ENCODE results near the gene MALT1.

DNA sequence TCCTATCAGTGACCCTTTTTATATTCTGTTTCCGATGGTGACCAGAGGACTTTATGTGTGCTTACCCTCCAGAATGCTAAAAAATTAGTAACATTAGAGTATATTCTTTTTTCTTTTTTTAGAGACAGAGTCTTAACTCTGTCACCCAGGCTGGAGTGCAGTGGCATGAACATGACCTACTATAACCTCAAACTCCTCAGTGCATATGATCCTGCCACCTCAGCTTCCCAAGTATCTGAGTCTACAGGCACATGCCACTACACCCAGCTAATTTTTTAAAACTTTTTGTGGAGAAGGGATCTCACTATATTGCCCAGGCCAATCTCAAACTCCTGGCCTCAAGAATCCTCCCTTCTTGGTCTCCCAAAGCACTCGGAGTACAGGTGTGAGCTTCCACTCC lies 74.6 kb downstream of the MALT1 start:
- TF ChIP-seq, protein P1, sequence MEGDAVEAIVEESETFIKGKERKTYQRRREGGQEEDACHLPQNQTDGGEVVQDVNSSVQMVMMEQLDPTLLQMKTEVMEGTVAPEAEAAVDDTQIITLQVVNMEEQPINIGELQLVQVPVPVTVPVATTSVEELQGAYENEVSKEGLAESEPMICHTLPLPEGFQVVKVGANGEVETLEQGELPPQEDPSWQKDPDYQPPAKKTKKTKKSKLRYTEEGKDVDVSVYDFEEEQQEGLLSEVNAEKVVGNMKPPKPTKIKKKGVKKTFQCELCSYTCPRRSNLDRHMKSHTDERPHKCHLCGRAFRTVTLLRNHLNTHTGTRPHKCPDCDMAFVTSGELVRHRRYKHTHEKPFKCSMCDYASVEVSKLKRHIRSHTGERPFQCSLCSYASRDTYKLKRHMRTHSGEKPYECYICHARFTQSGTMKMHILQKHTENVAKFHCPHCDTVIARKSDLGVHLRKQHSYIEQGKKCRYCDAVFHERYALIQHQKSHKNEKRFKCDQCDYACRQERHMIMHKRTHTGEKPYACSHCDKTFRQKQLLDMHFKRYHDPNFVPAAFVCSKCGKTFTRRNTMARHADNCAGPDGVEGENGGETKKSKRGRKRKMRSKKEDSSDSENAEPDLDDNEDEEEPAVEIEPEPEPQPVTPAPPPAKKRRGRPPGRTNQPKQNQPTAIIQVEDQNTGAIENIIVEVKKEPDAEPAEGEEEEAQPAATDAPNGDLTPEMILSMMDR (conservative IDR thresholded peaks at IDR 0.05; ENCODE audit: low read length), result no peak
- TF ChIP-seq EZH2phosphoT487 (IDR thresholded peaks at IDR 0.05; ENCODE audit: borderline replicate concordance, low read depth, low read length), result no peak

Data from OCI-LY7 (cell line).